Panc1 (cell line): Measurements from ENCODE around the gene C11orf52.

ENCODE experiments used
- SIN3A ChIP-seq: IDR thresholded peaks from 2 replicates; pipeline ENCODE4 v1.6.1; 2012; ENCODE audit warnings: low read depth, mild to moderate bottlenecking, low read length, moderate library complexity, borderline replicate concordance; ENCODE audit not compliant: insufficient read depth
- TF ChIP-seq, protein P1 (sequence below): fragments of 450-650 bp; IDR thresholded peaks from 2 replicates; pipeline ENCODE4 v1.5.1; 2017; ENCODE audit warnings: mild to moderate bottlenecking

DNA sequence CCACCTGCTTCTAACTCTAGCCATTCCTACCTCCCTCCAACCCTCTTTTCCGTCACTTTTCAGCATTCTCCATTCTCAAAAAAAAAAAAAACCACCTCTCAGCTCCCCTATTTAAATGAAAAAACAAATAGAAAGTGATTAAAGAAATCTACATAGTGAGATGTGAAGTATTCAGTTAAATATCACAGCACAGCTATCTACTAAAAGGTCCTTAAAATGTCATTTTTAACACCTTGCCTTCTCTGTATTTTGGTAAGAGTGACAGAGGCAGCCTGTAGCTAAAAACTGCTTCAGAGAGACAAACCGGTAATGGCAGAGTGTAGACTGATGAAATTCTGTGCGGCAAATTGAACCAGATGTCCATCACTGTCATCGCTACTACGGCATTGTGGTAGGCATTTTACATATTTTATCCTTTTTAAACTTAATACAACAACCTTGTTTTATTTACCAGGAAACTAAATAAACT lies 47.0 kb upstream of the C11orf52 start:
- TF ChIP-seq, protein P1, sequence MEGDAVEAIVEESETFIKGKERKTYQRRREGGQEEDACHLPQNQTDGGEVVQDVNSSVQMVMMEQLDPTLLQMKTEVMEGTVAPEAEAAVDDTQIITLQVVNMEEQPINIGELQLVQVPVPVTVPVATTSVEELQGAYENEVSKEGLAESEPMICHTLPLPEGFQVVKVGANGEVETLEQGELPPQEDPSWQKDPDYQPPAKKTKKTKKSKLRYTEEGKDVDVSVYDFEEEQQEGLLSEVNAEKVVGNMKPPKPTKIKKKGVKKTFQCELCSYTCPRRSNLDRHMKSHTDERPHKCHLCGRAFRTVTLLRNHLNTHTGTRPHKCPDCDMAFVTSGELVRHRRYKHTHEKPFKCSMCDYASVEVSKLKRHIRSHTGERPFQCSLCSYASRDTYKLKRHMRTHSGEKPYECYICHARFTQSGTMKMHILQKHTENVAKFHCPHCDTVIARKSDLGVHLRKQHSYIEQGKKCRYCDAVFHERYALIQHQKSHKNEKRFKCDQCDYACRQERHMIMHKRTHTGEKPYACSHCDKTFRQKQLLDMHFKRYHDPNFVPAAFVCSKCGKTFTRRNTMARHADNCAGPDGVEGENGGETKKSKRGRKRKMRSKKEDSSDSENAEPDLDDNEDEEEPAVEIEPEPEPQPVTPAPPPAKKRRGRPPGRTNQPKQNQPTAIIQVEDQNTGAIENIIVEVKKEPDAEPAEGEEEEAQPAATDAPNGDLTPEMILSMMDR, result no peak
- no peak for TF ChIP-seq SIN3A
